Measurements from ENCODE around the gene ZKSCAN2.

DNA sequence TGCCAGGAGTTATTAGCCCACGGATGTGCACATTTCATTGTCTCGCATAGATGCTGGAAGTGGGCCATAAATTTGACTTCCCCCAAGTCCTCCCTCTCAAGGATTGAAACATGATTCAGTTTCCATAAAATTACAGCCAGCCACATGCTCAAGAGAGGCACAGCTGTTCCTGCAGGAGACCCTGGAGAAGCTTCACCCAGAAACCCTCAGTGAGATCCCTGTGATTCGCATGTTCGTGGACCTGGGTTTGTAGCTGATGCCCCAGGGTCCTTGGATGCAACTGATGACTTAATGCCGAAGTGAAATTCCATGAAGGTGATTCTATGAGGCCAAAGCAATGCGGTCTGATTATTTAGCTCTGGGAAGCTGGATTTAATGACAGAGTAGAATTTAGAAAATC lies 65.5 kb downstream of the ZKSCAN2 start:
- TF ChIP-seq CTCF (IDR thresholded peaks at IDR 0.05 in 8 of 11, conservative IDR thresholded peaks at IDR 0.05 in 3 of 11) (no peak), POLR2AphosphoS5 (IDR thresholded peaks at IDR 0.05) (no peak), POLR2A (IDR thresholded peaks at IDR 0.05) (no peak)

Measured in spleen (tissue), 7 donors.